ENCODE results near the gene GPD2. TPM values are rescaled to one million over a fixed set of nuclear protein-coding genes. Genes with fewer than 3 reads are reported as not detected.

Gene GPD2
- total RNA-seq, 4 donors from 2014 or later: 40.9 to 112 (median 56.3) TPM

- no peak for TF ChIP-seq CTCF (IDR thresholded peaks at IDR 0.05; ENCODE audit: low read depth)
Measured at GRCh38 chr2:156537141-156537540, 101.0 kb downstream of the GPD2 start.

GRCh38 chr2:156538083-156538504 is 101.9 kb downstream of the GPD2 start:
- no peak for TF ChIP-seq CTCF (IDR thresholded peaks at IDR 0.05; ENCODE audit: low read depth)

GRCh38 chr2:156539086-156539860 is 103.1 kb downstream of the GPD2 start:
- no peak for TF ChIP-seq CTCF (IDR thresholded peaks at IDR 0.05; ENCODE audit: low read depth)

- TF ChIP-seq CTCF (IDR thresholded peaks at IDR 0.05; ENCODE audit: low read depth): no peak
Measured at GRCh38 chr2:156540706-156541105, 104.5 kb downstream of the GPD2 start.

- no peak for TF ChIP-seq CTCF (IDR thresholded peaks at IDR 0.05; ENCODE audit: low read depth)
Measured at GRCh38 chr2:156541229-156541628, 105.0 kb downstream of the GPD2 start.

- no peak for TF ChIP-seq CTCF (IDR thresholded peaks at IDR 0.05; ENCODE audit: low read depth)
Measured at GRCh38 chr2:156541706-156542105, 105.5 kb downstream of the GPD2 start.

GRCh38 chr2:156548413-156548812 is 112.2 kb downstream of the GPD2 start:
- TF ChIP-seq CTCF (IDR thresholded peaks at IDR 0.05; ENCODE audit: low read depth): no peak
